Breast epithelium (tissue), 3 donors: ENCODE results near the gene ABAT.

Experiments used
- CTCF ChIP-seq, 3 donors: fragments of 450-650 bp; IDR thresholded peaks; one replicate each; pipeline ENCODE4 v1.5.1; 2016 to 2017; ENCODE audit warnings: antibody characterized with exemption in 3 of 3, mild to moderate bottlenecking in 3 of 3, moderate library complexity in 3 of 3
- POLR2AphosphoS5 ChIP-seq, 3 donors: sonication (generic); formaldehyde crosslinking; IDR thresholded peaks; one replicate each; pipeline ENCODE4 v1.6.1; 2017; ENCODE audit warnings: antibody characterized with exemption in 3 of 3

DNA sequence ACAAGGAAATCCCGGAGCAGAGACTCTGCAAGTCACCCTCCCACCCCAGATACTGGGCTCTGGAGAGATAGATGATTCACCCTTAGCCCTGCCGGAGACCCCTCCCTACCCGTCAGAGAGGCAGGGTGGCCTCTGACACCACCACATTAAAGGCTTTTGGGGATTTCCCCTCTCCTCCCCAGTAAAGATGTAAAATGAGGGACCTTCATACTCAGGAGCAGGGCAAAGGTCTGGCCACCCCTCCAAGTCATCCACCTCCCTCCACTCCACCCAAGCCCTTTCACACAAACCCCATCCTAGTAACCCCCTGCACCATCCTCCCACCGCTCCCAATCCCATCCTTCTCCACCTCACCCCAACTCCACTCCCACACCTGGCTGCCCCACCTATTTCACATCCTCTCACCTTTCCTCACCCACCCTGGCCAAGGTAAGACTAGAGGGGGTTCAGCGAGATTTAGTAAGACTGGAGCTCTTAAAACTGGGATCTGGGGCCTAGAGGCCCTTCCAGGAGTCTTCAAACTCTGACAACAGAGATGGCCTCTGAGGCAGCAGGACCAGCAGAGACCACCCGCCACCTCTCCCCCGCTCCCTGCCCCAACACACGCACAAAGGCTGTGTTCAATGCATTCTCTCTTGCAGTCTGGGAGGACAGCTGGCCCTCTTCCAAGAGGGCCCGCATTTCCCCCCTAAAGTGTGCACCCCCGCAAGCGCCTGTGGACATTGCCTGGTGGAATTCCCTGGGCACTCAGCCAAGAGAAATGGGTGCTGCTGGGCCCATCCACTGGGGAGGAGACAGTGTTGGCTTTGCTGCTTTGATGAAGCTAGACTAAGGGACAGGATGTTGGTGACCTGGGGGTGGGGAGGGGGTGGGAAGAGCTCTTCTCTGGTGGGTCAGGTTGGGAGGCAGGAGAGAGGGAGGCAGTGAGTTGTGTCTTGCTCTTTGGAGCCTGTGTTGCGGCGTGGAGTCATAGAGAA lies 1.1 kb downstream of the ABAT start:
- no peak for TF ChIP-seq CTCF (IDR thresholded peaks at IDR 0.05)
- no peak for TF ChIP-seq POLR2AphosphoS5 (IDR thresholded peaks at IDR 0.05)
